ENCODE data around the gene MLPH.
A peak's percentile ranks its signal among the peaks of the same experiment; 100 is the strongest.

Gene MLPH

DNA sequence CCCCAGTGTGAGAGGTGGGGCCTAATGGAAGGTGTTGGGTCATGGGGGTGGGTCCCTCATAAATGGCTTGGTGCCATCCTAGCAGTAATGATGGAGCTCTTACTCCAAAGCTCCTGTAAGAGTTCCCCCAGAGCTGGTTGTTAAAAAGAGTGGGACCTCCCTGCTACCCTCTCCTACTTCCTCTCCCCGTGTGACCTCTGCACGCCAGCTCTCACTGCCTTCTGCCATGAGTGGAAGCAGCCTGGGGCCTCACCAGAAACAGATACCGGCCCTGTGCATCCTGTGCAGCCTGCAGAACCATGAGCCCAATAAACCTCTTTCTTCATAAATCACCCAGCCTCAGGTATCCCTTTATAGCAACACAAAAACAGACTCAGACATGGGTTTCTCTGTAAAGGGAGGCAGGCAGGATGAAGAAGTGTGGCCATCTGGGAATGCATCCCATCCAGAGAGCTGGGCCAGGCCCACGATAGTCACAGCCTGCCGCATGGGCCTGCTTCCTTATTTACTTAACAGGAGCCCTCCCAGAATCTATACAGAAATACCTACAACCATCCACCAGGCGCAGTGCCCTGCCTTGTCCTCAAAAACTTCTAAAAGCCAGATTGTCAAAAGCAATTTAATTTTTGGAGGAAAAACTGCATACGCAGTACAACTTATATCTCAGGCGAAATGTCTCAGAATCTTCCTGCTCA lies 86.8 kb downstream of the MLPH start:
- Histone ChIP-seq H3K9ac (ENCODE audit: low read length) (no peak overlapping the region), H4K91ac (ENCODE audit: low read depth, low read length) (no peak overlapping the region), H3K79me1 (ENCODE audit: low read length) (peaks cover 2% of the 10 kb centered on the region), H2AFZ (ENCODE audit: insufficient read depth, low read length, poor library complexity) (no peak overlapping the region), H2AK5ac (ENCODE audit: low read length) (no peak overlapping the region), H4K12ac (ENCODE audit: low read depth, low read length) (no peak overlapping the region), H3K4ac (ENCODE audit: low read depth, low read length) (no peak overlapping the region), H3K4me2 (ENCODE audit: low read length) (no peak overlapping the region), H3K9me3 (ENCODE audit: insufficient read depth, low read depth, low read length) (no peaks in the 10 kb centered on the region), H3K4me3 (ENCODE audit: low read depth, low read length) (no peak overlapping the region), H3K23ac (ENCODE audit: low read length) (no peak overlapping the region), H3K79me2 (ENCODE audit: control insufficient read depth, insufficient read depth, low read length, poor library complexity) (no peaks in the 10 kb centered on the region), H3K4me1 (ENCODE audit: control insufficient read depth in 1 of 2, insufficient read depth in 2 of 2, low read length in 2 of 2) (peaks cover 9 to 10% of the 10 kb centered on the region in 2 experiments), H2BK120ac (ENCODE audit: insufficient read depth, low read length, poor library complexity) (no peak overlapping the region), H3K18ac (ENCODE audit: low read length) (no peak overlapping the region), H3K27me3 (ENCODE audit: insufficient read depth, low read length) (no peaks in the 10 kb centered on the region), H3K14ac (ENCODE audit: low read length) (no peak overlapping the region), H3K27ac (ENCODE audit: low read depth, low read length) (no peak overlapping the region), H2BK12ac (ENCODE audit: low read length) (no peak overlapping the region), H3K36me3 (ENCODE audit: control insufficient read depth in 1 of 2, insufficient read depth in 2 of 2, low read length in 2 of 2) (peaks cover 2% of the 10 kb centered on the region in 2 experiments), H4K8ac (ENCODE audit: low read depth, low read length) (no peak overlapping the region), H2BK5ac (ENCODE audit: low read depth, low read length, poor library complexity) (no peak overlapping the region)
- no peak for DNase-seq
- no CpG with 5 or more reads among the region's 8 CpGs for WGBS (ENCODE audit: extremely low coverage, insufficient coverage, insufficient read length)

DNA sequence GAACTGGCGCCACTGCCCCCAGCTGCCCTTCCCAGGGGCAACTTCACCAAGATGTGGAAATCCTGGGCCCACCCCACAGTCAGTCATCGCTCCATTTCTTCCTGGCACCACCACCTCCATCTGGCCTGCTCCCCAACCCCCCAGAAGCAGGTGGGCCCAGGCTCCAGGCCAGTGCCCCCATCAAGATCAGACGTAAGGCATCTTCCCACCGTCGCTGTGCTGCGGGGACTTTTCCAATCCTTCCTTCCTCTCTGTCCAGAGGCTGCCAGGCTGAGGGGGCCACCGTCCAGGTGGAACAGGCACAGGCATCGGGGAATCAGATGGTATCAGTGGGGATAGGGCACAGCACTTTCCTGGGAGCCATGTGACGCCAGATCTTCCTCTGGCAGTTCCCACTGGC lies 87.4 kb downstream of the MLPH start:
- no peaks in the 10 kb centered on the region for H3K9me3 ChIP-seq (ENCODE audit: insufficient read depth, low read depth, low read length)
- no peak overlapping the region for H2AFZ ChIP-seq (ENCODE audit: insufficient read depth, low read length, poor library complexity)
- H2BK120ac ChIP-seq (ENCODE audit: insufficient read depth, low read length, poor library complexity) = no peak overlapping the region
- peaks cover 2% of the 10 kb centered on the region for H3K79me1 ChIP-seq (ENCODE audit: low read length)
- no peak overlapping the region for H3K9ac ChIP-seq (ENCODE audit: low read length)
- H4K8ac ChIP-seq (ENCODE audit: low read depth, low read length) = no peak overlapping the region
- peaks cover 9 to 10% of the 10 kb centered on the region in 2 experiments for H3K4me1 ChIP-seq (ENCODE audit: control insufficient read depth in 1 of 2, insufficient read depth in 2 of 2, low read length in 2 of 2)
- no peak overlapping the region for H4K91ac ChIP-seq (ENCODE audit: low read depth, low read length)
- H2BK5ac ChIP-seq (ENCODE audit: low read depth, low read length, poor library complexity) = no peak overlapping the region
- H2BK12ac ChIP-seq (ENCODE audit: low read length) = peak overlapping the region; percentile 3
- no peak for DNase-seq
- H3K27ac ChIP-seq (ENCODE audit: low read depth, low read length) = no peak overlapping the region
- H3K79me2 ChIP-seq (ENCODE audit: control insufficient read depth, insufficient read depth, low read length, poor library complexity) = no peaks in the 10 kb centered on the region
- no peaks in the 10 kb centered on the region for H3K27me3 ChIP-seq (ENCODE audit: insufficient read depth, low read length)
- no CpG with 5 or more reads among the region's 9 CpGs for WGBS (ENCODE audit: extremely low coverage, insufficient coverage, insufficient read length)
- H3K4me2 ChIP-seq (ENCODE audit: low read length) = no peak overlapping the region
- no peak overlapping the region for H3K14ac ChIP-seq (ENCODE audit: low read length)
- peaks cover 2% of the 10 kb centered on the region in 2 experiments for H3K36me3 ChIP-seq (ENCODE audit: control insufficient read depth in 1 of 2, insufficient read depth in 2 of 2, low read length in 2 of 2)
- no peak overlapping the region for H3K4me3 ChIP-seq (ENCODE audit: low read depth, low read length)
- H3K4ac ChIP-seq (ENCODE audit: low read depth, low read length) = no peak overlapping the region
- no peak overlapping the region for H3K23ac ChIP-seq (ENCODE audit: low read length)
- H2AK5ac ChIP-seq (ENCODE audit: low read length) = no peak overlapping the region
- no peak overlapping the region for H3K18ac ChIP-seq (ENCODE audit: low read length)
- no peak overlapping the region for H4K12ac ChIP-seq (ENCODE audit: low read depth, low read length)

GRCh38 chr2:237574894-237575868 lies 88.1 kb downstream of the MLPH start:
- H3K18ac ChIP-seq (ENCODE audit: low read length) = no peak overlapping the region
- no peak overlapping the region for H4K8ac ChIP-seq (ENCODE audit: low read depth, low read length)
- H3K27ac ChIP-seq (ENCODE audit: low read depth, low read length) = no peak overlapping the region
- peaks cover 2% of the 10 kb centered on the region in 2 experiments for H3K36me3 ChIP-seq (ENCODE audit: control insufficient read depth in 1 of 2, insufficient read depth in 2 of 2, low read length in 2 of 2)
- no peak overlapping the region for H3K4ac ChIP-seq (ENCODE audit: low read depth, low read length)
- no peak overlapping the region for H2BK120ac ChIP-seq (ENCODE audit: insufficient read depth, low read length, poor library complexity)
- H3K14ac ChIP-seq (ENCODE audit: low read length) = no peak overlapping the region
- peak overlapping the region; percentile 47 for H2BK12ac ChIP-seq (ENCODE audit: low read length)
- no peaks in the 10 kb centered on the region for H3K9me3 ChIP-seq (ENCODE audit: insufficient read depth, low read depth, low read length)
- no CpG with 5 or more reads among the region's 25 CpGs for WGBS (ENCODE audit: extremely low coverage, insufficient coverage, insufficient read length)
- H4K12ac ChIP-seq (ENCODE audit: low read depth, low read length) = no peak overlapping the region
- peaks cover 9 to 10% of the 10 kb centered on the region in 2 experiments for H3K4me1 ChIP-seq (ENCODE audit: control insufficient read depth in 1 of 2, insufficient read depth in 2 of 2, low read length in 2 of 2)
- peak; percentile 40 to 61 for DNase-seq
- H3K27me3 ChIP-seq (ENCODE audit: insufficient read depth, low read length) = no peaks in the 10 kb centered on the region
- H2AFZ ChIP-seq (ENCODE audit: insufficient read depth, low read length, poor library complexity) = peak overlapping the region; percentile 55
- H3K79me2 ChIP-seq (ENCODE audit: control insufficient read depth, insufficient read depth, low read length, poor library complexity) = no peaks in the 10 kb centered on the region
- no peak overlapping the region for H2BK5ac ChIP-seq (ENCODE audit: low read depth, low read length, poor library complexity)
- H3K4me3 ChIP-seq (ENCODE audit: low read depth, low read length) = peak overlapping the region; percentile 31
- no peak overlapping the region for H2AK5ac ChIP-seq (ENCODE audit: low read length)
- no peak overlapping the region for H3K9ac ChIP-seq (ENCODE audit: low read length)
- no peak overlapping the region for H3K4me2 ChIP-seq (ENCODE audit: low read length)
- no peak overlapping the region for H3K23ac ChIP-seq (ENCODE audit: low read length)
- peak overlapping the region; percentile 21 for H4K91ac ChIP-seq (ENCODE audit: low read depth, low read length)
- peaks cover 2% of the 10 kb centered on the region for H3K79me1 ChIP-seq (ENCODE audit: low read length)

GRCh38 chr2:237575869-237576862 lies 89.1 kb downstream of the MLPH start:
- H2BK5ac ChIP-seq (ENCODE audit: low read depth, low read length, poor library complexity) = no peak overlapping the region
- H3K4ac ChIP-seq (ENCODE audit: low read depth, low read length) = no peak overlapping the region
- no peak overlapping the region for H2BK120ac ChIP-seq (ENCODE audit: insufficient read depth, low read length, poor library complexity)
- no peaks in the 10 kb centered on the region for H3K9me3 ChIP-seq (ENCODE audit: insufficient read depth, low read depth, low read length)
- no peaks in the 10 kb centered on the region for H3K79me2 ChIP-seq (ENCODE audit: control insufficient read depth, insufficient read depth, low read length, poor library complexity)
- H3K23ac ChIP-seq (ENCODE audit: low read length) = no peak overlapping the region
- no peak overlapping the region for H4K12ac ChIP-seq (ENCODE audit: low read depth, low read length)
- H3K4me2 ChIP-seq (ENCODE audit: low read length) = no peak overlapping the region
- no peak overlapping the region for H2AK5ac ChIP-seq (ENCODE audit: low read length)
- H3K18ac ChIP-seq (ENCODE audit: low read length) = no peak overlapping the region
- no peak overlapping the region for H3K14ac ChIP-seq (ENCODE audit: low read length)
- no peak for DNase-seq
- peaks cover 2% of the 10 kb centered on the region in 2 experiments for H3K36me3 ChIP-seq (ENCODE audit: control insufficient read depth in 1 of 2, insufficient read depth in 2 of 2, low read length in 2 of 2)
- H4K91ac ChIP-seq (ENCODE audit: low read depth, low read length) = no peak overlapping the region
- no peaks in the 10 kb centered on the region for H3K27me3 ChIP-seq (ENCODE audit: insufficient read depth, low read length)
- H3K27ac ChIP-seq (ENCODE audit: low read depth, low read length) = no peak overlapping the region
- H2AFZ ChIP-seq (ENCODE audit: insufficient read depth, low read length, poor library complexity) = no peak overlapping the region
- H3K9ac ChIP-seq (ENCODE audit: low read length) = no peak overlapping the region
- peaks cover 2% of the 10 kb centered on the region for H3K79me1 ChIP-seq (ENCODE audit: low read length)
- H2BK12ac ChIP-seq (ENCODE audit: low read length) = no peak overlapping the region
- no peak overlapping the region for H4K8ac ChIP-seq (ENCODE audit: low read depth, low read length)
- H3K4me3 ChIP-seq (ENCODE audit: low read depth, low read length) = no peak overlapping the region
- peaks cover 9 to 10% of the 10 kb centered on the region in 2 experiments for H3K4me1 ChIP-seq (ENCODE audit: control insufficient read depth in 1 of 2, insufficient read depth in 2 of 2, low read length in 2 of 2)
- WGBS (ENCODE audit: extremely low coverage, insufficient coverage, insufficient read length) = no CpG with 5 or more reads among the region's 27 CpGs
